ENCODE data around the gene CNPPD1. TPM values are rescaled to one million over a fixed set of nuclear protein-coding genes. Genes with fewer than 3 reads are reported as not detected.

CNPPD1 gene
- total RNA-seq, 1 experiment from 2014 or later, result 32.8 TPM

- TF ChIP-seq IRF1 (CRISPR knock-in tag; IDR thresholded peaks at IDR 0.05) (no peak), AFF4 (CRISPR knock-in tag; IDR thresholded peaks at IDR 0.05; ENCODE audit: borderline replicate concordance) (no peak), PREB (CRISPR knock-in tag; IDR thresholded peaks at IDR 0.05; ENCODE audit: borderline replicate concordance) (no peak), MLX (CRISPR knock-in tag; IDR thresholded peaks at IDR 0.05) (no peak), MYBL2 (CRISPR knock-in tag; IDR thresholded peaks at IDR 0.05) (no peak), SOX15 (CRISPR knock-in tag; IDR thresholded peaks at IDR 0.05) (no peak), NR2C2 (CRISPR knock-in tag; IDR thresholded peaks at IDR 0.05) (no peak), AR (CRISPR knock-in tag; IDR thresholded peaks at IDR 0.05) (no peak), EMX1 (CRISPR knock-in tag; IDR thresholded peaks at IDR 0.05) (no peak), ESRRA (CRISPR knock-in tag; IDR thresholded peaks at IDR 0.05; ENCODE audit: borderline replicate concordance) (no peak)
- TF ChIP-seq, protein P1, sequence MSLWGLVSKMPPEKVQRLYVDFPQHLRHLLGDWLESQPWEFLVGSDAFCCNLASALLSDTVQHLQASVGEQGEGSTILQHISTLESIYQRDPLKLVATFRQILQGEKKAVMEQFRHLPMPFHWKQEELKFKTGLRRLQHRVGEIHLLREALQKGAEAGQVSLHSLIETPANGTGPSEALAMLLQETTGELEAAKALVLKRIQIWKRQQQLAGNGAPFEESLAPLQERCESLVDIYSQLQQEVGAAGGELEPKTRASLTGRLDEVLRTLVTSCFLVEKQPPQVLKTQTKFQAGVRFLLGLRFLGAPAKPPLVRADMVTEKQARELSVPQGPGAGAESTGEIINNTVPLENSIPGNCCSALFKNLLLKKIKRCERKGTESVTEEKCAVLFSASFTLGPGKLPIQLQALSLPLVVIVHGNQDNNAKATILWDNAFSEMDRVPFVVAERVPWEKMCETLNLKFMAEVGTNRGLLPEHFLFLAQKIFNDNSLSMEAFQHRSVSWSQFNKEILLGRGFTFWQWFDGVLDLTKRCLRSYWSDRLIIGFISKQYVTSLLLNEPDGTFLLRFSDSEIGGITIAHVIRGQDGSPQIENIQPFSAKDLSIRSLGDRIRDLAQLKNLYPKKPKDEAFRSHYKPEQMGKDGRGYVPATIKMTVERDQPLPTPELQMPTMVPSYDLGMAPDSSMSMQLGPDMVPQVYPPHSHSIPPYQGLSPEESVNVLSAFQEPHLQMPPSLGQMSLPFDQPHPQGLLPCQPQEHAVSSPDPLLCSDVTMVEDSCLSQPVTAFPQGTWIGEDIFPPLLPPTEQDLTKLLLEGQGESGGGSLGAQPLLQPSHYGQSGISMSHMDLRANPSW (CRISPR knock-in tag; conservative IDR thresholded peaks at IDR 0.05; ENCODE audit: low read depth), result no peak
Measured at GRCh38 chr2:219149667-219150066, 27.1 kb downstream of the CNPPD1 start (continued).

GRCh38 chr2:219142329-219142728 is 34.4 kb downstream of the CNPPD1 start:
- DNase-seq (ENCODE audit: low spot score) (no peak), ATAC-seq (no peak; the same call in 1 of the 2 replicates)
- Mint-ChIP-seq H3K4me3 (no peak overlapping the region), H3K9me3 (peaks cover 4% of the 10 kb centered on the region; the same call in 1 of the 2 replicates), H3K27ac (no peak overlapping the region), H3K36me3 (peaks cover 16% of the 10 kb centered on the region), H3K27me3 (ENCODE audit: low read depth) (no peaks in the 10 kb centered on the region; the same call in 1 of the 2 replicates), H3K4me1 (no peaks in the 10 kb centered on the region)
- TF ChIP-seq E2F4 (CRISPR knock-in tag; IDR thresholded peaks at IDR 0.05; ENCODE audit: borderline replicate concordance, low read depth), result no peak
- TF ChIP-seq SP1 (CRISPR knock-in tag; conservative IDR thresholded peaks at IDR 0.05), result no peak
- no peak for TF ChIP-seq ERG (CRISPR knock-in tag; IDR thresholded peaks at IDR 0.05)
- TF ChIP-seq IRF2 (CRISPR knock-in tag; IDR thresholded peaks at IDR 0.05; ENCODE audit: borderline replicate concordance, low read depth), result no peak
- TF ChIP-seq, protein P1 (CRISPR knock-in tag; conservative IDR thresholded peaks at IDR 0.05; ENCODE audit: low read depth), result no peak
- no peak for TF ChIP-seq SMAD3 (CRISPR knock-in tag; IDR thresholded peaks at IDR 0.05; ENCODE audit: borderline replicate concordance)
- CTCF ChIA-PET, result interaction anchor here (1.1 to 1.5 kb wide), 5 partner anchors 13 to 132 kb away, joined by 3 to 7 read pairs (median 6); no protein-coding TSS in a partner anchor
- POLR2A ChIA-PET, result interaction anchor here (0.6 to 0.7 kb wide), 2 partner anchors 125 to 258 kb away, joined by 3 read pairs; no protein-coding TSS in a partner anchor
